HG03064 (cell line): ENCODE data around the gene TPCN2.
"Not testable (repeated sequence)": the region's sequence is repeated elsewhere in the genome, so short reads cannot be mapped to it uniquely, and the experiment has no call there.

ENCODE experiments used
- ATAC-seq: cut with Tn5 transposase; IDR thresholded peaks from one replicate; pipeline ENCODE4 v1.9.1; 2021; ENCODE audit warnings: low read depth; ENCODE audit not compliant: unreplicated experiment

The TPCN2 gene

DNA sequence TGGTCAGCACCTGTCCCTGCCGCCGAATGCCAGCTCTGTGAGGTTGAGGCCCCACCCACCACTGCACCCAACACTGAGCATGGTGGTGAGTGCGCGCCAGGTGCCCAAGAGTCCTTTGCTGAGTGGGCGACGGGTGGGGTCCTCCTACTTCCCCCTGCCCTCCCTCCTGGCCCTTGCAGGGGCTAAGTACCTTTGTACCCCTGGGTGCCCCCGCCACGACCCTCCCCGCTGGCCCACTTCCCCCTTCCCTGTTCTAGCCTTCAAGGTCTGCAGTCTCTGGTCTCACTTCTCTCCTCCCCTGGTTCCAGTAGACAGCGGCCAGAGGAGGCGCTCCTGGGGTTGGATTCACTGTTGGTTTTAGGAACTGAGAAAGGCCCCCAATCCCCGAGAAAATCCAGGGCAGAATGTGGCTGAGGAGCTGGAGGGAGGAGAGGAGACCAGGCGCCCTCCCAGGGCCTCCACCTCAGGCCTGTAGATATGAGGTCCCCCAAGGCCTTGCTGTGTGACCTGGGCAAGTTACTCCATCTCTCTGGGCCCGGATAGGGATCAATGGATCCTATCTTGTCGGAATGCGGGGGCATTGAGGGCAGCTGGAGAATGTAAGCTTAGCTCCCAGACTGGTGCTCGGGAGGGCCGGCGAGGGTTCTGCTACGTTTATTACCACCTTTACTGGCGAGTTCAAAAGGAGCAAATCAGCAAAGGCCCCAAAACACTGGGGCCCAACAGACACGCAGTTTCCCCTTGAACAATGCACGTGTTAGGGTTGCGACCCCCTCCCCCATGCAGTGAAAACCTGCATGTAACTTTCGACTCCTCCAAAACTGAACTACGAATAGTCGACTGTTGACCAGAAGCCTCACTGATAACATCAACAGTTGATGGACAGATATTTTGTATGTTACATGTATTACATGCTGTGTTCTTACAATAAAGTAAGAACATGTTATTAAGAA is 75.1 kb downstream of the TPCN2 start:
- no peak for ATAC-seq

DNA sequence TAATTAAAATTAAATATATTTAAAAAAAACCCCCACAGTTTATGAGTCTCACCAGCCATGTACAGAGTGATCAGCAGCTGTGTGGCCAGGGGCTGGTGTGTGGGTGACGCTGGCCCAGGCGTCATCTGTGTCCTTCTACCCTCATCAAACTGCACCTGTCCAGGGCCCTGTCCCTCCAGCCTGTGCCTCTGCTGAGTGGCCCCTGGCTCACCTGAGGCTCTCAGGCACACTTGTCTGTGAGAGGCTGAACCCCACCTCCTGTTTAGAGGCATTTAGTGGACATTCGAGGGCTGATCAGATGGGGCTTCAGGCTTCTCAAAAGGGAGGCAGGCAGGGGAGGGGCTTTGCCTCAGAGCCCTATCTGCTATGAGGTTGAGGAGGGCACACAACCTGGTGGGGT is 77.1 kb downstream of the TPCN2 start:
- no peak for ATAC-seq

DNA sequence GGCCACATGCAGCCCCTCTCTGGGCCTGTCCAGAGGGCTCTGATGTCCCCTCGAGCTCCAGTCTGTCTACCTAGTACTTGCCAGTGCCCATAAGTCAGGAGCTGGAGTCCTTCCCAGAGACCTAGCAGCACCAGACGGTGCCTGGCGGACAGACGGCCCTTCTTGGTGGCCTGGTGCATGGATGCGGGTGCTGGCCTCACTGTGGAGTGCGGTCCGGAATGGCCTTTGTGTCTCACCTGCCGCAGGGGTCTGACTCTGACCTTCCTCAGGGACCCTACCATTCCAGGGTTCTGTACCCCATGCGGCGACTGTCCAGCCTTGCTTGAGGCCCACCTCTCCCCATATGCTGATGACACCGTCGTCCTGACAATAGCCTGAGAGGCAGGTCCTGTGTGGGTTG is 77.6 kb downstream of the TPCN2 start:
- no peak for ATAC-seq

DNA sequence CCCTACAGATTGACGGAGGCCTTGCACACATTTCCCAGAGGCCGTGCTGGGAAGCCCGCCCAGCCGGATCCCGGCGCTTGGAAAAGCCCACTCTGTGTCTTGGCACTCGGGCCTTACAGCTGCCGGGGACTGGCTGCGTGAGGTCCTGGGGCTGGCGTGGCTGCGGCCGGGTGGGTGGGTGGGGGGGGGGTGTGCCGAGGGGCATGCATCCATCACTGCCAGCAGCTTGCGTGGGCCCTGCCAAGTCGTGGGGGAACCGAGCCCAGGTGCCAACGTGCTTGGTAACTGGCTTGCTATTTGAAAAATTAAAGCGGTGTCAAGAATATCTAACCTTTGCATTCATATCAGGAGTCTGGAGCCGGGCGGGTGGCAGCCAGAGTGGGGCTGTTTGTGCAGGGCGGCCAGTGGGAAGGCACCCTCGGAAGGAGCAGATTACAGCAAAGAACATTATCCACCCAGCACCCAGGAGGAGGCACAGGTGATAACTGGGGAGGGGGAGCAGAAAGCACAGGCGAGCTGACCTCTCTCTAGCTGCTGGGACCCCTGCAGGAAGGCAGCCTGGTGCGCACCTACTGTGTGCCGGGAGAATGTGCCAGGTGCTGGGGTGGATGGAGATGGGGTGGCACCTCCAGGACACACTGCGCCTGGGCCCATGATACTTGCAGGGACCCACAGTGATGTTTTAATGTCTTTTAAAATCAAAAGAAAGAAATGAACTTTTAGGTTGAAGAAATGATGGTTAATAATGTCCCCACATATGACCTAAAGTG is 78.5 kb downstream of the TPCN2 start:
- ATAC-seq, result no peak

DNA sequence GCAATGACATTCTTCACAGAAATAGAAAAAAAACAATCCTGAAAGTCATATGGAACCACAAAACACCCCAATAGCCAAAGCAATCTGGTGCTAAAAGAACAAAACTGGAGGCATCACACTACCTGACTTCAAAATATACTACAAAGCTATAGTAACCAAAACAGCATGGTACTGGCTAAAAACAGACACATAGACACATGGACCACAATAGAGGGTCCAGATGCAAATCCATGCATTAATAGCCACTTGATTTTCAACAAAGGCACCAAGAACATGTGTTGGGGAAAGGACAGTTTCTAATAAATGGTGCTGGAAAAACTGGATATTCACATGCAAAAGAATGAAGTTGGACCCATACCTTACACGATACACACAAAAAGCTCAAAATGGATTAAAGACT is 79.2 kb downstream of the TPCN2 start:
- ATAC-seq, result no peak

DNA sequence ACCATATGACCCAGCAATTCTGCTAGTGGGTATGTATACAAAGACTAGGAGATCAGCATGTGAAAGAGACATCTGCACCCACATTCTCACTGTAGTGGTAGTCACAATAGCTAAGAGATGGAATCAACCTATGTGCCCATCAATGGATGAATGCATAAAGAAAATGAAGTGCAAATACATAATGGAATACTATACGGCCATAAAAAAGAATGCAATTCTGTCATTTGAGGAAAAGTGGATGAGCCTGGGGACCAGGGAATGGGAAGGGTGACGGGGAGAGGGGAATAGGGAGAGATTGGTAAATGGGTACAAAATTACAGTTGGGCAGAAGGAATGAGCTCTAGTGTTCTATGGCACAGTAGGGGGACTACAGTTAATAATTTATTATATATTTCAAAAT is 80.3 kb downstream of the TPCN2 start:
- no peak for ATAC-seq

DNA sequence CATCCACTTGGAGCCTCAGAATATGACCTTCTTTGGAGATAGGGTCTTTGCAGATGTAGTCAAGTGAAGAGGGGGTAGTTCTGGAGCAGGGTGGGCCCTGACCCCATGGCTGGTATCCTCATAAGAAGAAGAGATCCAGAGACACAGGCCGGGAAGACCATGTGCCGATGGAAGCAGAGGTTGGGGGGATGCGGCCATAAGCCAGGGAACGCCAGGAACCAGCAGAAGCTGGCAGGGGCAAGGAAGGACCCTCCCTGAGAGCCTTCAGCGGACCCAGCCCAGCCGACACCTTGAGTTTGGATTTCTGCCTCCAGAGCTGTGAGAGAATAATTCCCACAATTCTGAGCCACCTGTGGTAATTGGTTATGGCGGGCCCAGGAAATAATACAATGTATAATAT is 80.9 kb downstream of the TPCN2 start:
- no peak for ATAC-seq

DNA sequence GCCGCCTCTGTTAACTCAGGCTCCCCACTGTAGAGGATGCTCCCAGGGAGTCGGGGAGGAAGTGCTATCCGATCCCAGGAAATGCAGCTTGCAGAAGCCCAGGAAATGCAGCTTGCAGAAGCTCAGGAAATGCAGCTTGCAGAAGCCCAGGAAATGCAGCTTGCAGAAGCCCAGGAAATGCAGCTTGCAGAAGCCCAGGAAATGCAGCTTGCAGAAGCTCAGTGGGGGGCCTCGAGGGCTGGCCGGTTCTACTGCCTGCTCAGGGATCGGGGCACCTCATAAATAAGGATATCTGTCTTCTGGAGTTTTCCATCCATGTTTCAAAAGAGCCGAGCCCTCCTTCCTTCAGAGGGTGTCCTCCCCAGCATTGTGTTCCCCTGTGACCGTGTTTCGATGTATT is 81.9 kb downstream of the TPCN2 start:
- ATAC-seq, result no peak

DNA sequence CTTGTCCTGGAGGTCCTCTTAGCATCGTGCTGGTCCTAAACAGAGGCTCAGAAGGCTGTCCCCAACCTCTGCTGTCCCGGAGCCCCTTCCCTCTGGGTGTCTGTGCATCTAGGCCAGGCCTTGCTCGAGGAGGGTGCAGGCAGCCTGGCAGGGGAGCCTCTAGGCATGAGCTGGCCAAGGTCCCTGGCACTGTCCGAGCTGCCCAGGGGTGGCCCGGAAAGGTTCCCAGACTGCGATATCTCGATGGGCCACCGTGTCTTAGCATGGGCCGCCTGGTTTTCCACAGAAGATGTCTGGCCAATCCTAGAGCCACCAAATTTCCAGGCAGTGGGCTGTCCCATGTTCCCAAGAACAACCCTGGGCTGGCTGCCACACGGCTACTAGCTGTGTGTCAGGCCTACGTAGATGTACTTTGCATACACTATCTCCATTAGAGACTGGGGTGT is 82.4 kb downstream of the TPCN2 start:
- ATAC-seq, result no peak

DNA sequence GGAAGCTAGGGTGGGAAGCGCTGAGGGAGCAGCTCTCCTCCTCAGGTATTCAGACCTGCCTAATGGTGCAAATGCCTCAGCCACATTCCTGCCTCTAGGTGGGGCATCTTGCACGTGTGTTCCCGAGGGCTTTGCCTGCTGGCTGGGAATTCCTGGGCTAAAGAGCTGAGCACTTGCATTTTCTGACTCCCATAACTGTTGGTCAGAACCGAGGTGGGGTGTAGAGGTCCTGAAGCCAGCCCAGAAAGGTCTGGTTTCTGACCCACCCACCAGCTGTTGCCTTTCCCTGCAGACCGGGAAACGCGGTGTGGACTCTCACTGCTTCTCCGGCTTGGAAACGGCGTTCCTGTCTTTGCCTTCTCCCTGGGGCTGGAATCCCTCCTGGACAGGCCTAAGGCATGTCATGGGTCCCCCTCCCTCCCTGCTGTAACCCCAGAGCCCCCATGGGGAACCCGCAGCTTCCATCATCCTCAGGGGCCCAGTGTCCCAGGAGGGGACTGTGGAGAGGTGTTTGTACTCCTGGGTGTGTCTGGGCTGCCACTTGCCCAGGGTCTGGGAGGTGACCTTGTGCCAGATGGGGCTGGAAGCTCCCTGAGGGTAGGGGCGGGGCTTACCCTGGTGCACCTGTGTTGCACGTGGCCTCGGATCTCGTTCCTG is 83.0 kb downstream of the TPCN2 start:
- no peak for ATAC-seq

DNA sequence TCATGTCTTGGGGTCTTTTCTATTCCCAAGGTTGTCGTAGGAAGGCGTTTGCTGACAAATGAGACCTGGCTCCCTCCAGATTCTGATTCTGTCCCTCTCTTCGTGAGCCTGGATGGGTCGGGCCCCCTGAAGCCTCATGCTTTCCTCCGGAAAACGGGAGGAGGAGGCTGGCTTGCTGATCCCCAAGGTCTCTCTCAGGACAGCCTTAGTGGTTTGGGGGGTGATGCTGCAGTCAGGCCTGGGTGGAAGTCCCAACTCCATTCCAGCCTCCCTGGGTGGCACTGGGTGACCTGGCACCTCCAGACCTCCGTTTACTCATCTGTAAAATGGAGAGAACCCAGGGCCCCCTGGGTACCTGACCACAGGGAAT is 83.6 kb downstream of the TPCN2 start:
- no peak for ATAC-seq

DNA sequence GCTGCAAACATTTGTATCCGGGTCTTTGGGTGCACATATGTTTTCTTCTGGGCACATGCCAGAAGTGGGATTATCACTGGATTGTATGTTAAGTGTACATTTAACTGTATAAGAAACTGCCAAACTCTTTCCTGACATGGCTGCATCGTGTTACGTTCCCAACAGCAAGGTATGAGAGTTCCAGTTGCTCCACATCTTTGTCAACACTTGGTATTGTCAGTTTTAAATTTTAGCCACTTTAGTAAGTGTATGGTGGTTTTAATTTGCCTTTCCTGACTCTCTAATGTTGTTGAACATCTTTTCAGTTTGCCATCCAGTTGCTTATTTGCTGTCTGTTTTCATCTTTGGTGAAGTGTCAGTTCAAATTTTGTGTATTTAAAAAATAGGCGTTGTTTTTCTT is 84.5 kb downstream of the TPCN2 start:
- no peak for ATAC-seq

DNA sequence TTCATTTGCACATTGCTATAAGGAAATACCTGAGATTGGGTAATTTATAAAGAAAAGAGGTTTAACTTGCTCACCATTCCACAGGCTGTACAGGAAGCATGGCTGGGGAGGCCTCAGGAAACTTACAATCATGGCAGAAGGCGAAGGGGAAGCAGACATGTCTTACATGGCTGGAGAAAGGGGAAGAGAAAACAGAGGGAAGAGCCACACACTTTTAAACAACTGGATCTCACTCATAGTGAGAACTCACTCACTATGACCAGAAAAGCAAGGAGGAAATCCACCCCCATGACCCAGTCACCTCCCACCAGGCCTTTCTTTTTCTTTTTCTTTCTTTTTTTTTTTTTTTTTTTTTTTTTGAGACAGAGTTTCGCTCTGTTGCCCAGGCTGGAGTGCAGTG is 85.5 kb downstream of the TPCN2 start:
- ATAC-seq, result not testable (repeated sequence)

DNA sequence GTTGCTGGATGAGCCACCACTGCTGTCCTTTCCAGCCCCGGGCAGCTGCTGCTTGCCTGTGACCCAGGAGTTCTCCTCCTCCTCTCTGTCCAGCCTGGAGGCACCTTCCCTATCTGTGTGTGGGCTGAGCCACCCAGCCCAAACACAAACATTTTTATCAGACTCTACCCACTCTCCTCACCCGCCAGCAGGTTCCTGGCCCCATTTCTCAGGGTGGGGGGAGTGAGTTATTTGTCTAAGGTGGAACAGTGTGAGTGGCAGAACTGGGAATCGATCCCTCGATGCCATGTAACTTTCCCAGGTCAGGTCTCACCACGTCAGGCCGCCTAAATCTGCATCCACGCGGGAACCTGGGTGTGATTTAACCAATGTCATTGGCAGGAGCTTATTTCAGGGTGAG is 86.2 kb downstream of the TPCN2 start:
- no peak for ATAC-seq

DNA sequence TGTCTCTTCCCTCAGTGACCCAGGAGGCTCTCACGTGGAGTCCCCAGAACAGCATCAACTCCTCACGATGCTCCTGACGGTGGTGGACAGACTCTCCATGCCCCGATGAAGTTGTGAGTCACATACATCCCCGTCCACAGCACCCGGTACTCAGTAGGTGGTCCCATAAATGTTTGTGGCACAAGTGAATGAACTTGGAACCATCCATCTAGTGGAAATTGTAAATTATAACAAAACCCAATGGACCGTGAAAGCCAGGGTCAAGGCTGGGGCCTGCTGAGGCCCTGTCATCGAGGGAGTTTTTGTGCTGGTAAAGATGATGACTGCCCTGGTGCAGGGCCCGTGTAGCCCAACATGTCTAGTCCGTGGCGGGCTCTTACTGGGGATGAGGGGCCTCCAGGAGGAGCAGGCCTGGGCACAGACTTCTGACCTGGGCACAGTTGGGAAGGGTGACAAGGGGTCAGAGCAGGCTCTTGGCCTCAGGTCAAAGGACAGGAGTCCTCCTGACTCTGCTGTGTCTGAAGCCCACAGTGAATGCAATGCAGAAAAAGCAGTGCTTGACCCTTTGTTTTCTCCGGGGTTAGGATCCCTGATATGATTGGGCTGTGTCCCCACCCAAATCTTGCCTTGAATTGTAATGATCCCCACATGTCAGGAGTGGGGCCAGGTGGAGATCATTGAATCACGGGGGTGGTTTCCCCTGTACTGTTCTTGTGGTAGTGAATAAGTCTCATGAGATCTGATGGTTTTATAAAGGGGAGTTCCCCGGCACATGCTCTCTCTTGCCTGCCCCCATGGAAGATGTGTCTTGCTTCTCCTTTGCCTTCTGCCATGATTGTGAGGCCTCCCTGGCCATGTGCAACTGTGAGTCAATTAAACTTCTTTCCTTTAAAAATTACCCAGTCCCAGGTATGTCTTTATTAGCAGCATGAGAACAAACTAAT is 87.0 kb downstream of the TPCN2 start:
- ATAC-seq, result no peak

DNA sequence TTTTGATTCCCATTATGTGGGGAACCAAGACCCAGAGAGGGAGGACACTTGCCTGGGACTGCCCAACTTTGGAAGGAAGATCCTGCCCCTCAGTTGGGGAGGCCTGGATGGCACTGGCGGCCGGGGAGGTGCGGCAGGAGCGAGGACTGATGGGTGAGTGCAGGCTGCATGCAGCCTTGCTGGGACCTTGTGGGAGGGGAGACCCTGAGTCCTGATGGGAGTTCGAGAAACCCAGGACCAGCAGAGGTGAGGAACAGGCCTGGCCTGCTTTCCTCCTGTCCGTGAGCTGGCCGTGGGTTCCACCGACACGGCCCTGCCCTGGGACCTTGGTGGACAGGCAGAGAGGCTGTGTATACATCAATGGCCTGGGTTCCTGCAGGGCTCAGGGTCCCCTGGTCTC is 87.7 kb downstream of the TPCN2 start:
- ATAC-seq, result no peak

DNA sequence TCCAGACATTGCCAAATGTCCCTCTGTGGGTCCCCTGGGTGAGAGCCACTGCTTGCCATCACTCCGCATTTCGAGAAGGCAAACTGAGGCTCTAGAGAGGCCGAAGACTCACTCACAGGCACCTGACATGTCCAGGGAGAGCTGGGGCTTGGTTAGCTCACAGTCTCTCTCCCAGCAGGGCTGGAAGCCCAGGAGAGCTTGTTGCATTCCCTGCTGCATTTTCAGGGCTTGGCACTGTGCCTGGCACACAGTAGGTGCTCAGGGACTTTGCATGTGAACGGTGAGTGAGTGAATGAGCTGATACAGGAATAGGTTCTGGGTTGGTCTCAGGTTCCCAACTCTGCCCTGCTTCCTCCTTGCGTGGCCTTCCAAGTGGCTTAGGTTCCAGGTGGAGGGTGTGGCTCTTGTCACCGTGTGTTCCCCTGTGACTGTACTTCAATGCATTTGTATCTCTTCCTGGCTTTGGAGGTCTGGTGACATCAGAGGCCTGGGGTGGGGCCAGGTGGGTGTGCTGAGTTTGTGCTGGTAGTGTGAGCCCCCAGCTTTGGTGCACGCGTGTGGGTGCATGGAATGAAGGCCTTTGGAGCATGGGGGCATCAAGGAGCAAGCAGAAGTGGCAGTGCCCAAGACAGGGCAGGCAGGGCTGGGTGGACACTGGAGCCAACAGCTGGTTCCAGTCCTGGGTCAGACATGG is 88.6 kb downstream of the TPCN2 start:
- ATAC-seq, result no peak

DNA sequence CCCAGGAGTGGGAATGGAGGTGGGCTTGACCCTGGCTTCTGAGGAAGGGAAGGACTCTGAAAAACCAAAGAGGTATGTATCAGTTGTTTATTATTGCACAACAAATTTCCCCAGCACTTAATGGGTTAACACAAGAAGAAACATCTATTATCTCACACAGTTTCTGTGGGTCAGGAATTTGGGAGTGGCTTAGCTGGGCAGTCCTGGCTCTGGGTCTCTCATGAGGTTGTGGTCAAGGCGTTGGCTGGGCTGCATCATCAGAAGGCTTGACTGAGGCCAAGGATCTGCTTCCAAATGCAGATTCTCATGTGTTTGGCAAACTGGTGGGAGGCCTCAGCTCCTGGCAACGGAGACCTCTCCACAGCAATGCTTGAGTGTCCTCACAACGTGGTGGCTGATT is 89.5 kb downstream of the TPCN2 start:
- ATAC-seq, result no peak

DNA sequence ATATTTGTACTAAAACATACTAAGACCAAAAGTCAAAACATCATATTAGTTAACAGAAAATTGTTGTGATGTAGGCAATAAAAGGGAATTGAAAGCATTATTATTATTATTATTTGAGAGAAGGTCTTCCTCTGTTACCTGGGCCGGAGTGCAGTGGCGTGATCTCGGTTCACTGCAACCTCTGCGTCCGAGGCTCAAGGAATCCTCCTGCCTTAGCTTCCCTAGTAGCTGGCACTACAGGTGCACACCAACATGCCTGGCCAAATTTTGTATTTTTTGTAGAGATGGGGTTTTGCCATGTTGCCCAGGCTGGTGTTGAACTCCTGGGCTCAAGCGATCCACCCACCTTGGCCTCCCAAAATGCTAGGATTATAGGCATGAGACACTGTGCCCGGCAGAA is 91.4 kb downstream of the TPCN2 start:
- not testable (repeated sequence) for ATAC-seq

DNA sequence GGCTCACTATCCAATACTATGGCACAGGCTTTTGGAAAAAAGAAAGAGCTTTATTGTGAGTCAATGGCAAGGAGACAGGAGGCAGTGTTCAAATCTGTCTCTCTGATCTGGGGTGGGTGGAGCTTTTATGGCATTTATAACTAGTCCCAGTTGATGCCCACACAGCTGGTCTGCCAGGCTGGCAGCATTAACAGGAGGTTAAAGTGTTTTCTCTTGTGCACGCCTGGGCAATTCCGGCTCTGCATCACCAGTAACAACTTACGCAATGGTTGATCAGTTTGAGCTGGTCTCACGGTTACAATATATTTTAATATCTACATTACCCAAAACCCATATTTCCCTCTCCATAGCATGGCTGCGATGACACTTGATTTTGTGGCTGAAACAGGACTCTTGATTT is 91.9 kb downstream of the TPCN2 start:
- ATAC-seq, result no peak
